Measurements from ENCODE around the gene RHOT2.
"Not testable (repeated sequence)": the region's sequence is repeated elsewhere in the genome, so short reads cannot be mapped to it uniquely, and the experiment has no call there.

Gene RHOT2

GRCh38 chr16:711084-711483 is 43.2 kb downstream of the RHOT2 start:
- DNase-seq (ENCODE audit: low read depth, low spot score), result no peak
- Histone ChIP-seq H3K27ac (ENCODE audit: low read length) (no peak overlapping the region), H3K36me3 (ENCODE audit: control insufficient read depth, insufficient read depth, low read length) (no peaks in the 10 kb centered on the region; the same call in 1 of the 2 replicates), H3K9me3 (ENCODE audit: control insufficient read depth, insufficient read depth, low read length) (no peaks in the 10 kb centered on the region), H3K4me1 (ENCODE audit: control insufficient read depth, insufficient read depth, low read length) (peaks cover 10% of the 10 kb centered on the region), H3K27me3 (ENCODE audit: control insufficient read depth, insufficient read depth, low read length) (peaks cover 21% of the 10 kb centered on the region), H3K4me3 (ENCODE audit: low read length) (no peak overlapping the region)
- no CpG with 5 or more reads among the region's 12 CpGs for WGBS (ENCODE audit: insufficient coverage, insufficient read length)

DNA sequence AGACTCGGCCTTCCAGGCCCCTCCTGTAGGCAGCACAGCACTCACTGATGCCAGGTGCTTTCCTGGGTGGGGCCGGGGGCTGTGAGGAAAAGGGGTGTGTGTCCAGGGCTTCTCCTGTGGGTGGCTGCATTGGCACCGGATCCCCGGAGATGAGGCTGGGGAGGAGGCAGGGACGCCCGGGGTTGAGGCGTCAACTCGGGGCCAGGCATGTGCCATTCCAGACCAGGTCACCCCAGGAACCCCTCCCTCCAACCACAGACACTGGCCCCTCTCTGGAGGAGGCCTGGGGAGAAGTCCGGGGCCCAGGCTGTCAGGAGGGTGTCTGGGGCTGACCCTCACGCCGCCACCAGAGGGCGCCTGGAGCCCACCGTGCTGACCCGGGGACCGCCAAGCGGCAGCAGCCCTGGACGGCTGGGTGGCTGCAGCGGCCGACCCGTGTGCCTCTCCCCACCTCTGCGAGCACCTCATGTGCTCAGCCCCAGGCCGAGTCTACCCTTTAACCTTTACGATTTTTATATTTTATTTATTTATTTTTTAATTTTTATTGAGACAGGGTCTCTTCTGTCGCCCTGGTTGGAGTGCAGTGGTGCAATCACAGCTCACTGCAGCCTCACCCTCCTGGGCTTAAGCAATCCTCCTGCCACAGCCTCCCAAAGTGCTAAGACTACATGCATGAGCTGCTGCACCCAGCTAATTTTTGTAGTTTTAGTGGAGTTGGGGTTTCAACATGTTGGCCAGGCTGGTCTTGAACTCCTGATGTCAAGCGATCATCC is 43.8 kb downstream of the RHOT2 start:
- WGBS (ENCODE audit: insufficient coverage, insufficient read length), result no CpG with 5 or more reads among the region's 25 CpGs

GRCh38 chr16:712740-713250 is 44.9 kb downstream of the RHOT2 start:
- H3K36me3 ChIP-seq (ENCODE audit: control insufficient read depth, insufficient read depth, low read length); H3K27ac ChIP-seq (ENCODE audit: low read length); H3K4me3 ChIP-seq (ENCODE audit: low read length); H3K4me1 ChIP-seq (ENCODE audit: control insufficient read depth, insufficient read depth, low read length); DNase-seq (ENCODE audit: low read depth, low spot score); H3K9me3 ChIP-seq (ENCODE audit: control insufficient read depth, insufficient read depth, low read length): not testable (repeated sequence)
- no CpG with 5 or more reads among the region's 13 CpGs for WGBS (ENCODE audit: insufficient coverage, insufficient read length)
- peaks cover 11% of the 10 kb centered on the region; the same call in 1 of the 2 replicates for H3K27me3 ChIP-seq (ENCODE audit: control insufficient read depth, insufficient read depth, low read length)

More for the DNA sequence above, 43.8 kb downstream of the RHOT2 start:
- H3K4me3 ChIP-seq (ENCODE audit: low read length), result no peak overlapping the region
- H3K27ac ChIP-seq (ENCODE audit: low read length), result no peak overlapping the region
- no peaks in the 10 kb centered on the region; the same call in 1 of the 2 replicates for H3K36me3 ChIP-seq (ENCODE audit: control insufficient read depth, insufficient read depth, low read length)
- peaks cover 11% of the 10 kb centered on the region for H3K4me1 ChIP-seq (ENCODE audit: control insufficient read depth, insufficient read depth, low read length)
- H3K9me3 ChIP-seq (ENCODE audit: control insufficient read depth, insufficient read depth, low read length), result no peaks in the 10 kb centered on the region
- DNase-seq (ENCODE audit: low read depth, low spot score), result no peak
- peaks cover 19% of the 10 kb centered on the region for H3K27me3 ChIP-seq (ENCODE audit: control insufficient read depth, insufficient read depth, low read length)

DNA sequence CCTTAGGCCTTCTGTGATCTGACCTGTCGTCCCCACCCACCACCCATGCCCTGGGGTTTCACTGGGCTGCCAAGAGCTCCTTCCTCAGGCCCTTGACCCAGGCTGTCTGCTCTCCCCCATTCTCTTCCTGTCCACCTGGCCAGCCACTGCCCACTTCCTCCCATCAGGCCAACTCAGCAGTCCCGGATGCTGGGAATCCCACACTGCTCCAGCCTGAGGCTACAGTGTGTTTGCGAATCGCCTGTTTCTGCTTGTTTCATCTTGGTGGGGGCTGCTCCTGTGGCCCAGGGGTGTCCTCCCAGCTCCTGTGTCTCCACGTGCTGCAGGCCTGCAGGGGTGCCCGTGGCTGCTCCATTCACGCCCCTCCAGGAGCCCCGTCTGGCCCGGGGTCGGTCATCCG is 46.1 kb downstream of the RHOT2 start:
- H3K4me1 ChIP-seq (ENCODE audit: control insufficient read depth, insufficient read depth, low read length), result peaks cover 10% of the 10 kb centered on the region
- H3K4me3 ChIP-seq (ENCODE audit: low read length), result no peak overlapping the region
- WGBS (ENCODE audit: insufficient coverage, insufficient read length), result no CpG with 5 or more reads among the region's 11 CpGs
- no peak overlapping the region for H3K27ac ChIP-seq (ENCODE audit: low read length)
- H3K36me3 ChIP-seq (ENCODE audit: control insufficient read depth, insufficient read depth, low read length), result no peaks in the 10 kb centered on the region; the same call in 1 of the 2 replicates
- H3K27me3 ChIP-seq (ENCODE audit: control insufficient read depth, insufficient read depth, low read length), result peaks cover 2% of the 10 kb centered on the region; the same call in 1 of the 2 replicates
- H3K9me3 ChIP-seq (ENCODE audit: control insufficient read depth, insufficient read depth, low read length), result no peaks in the 10 kb centered on the region
- no peak for DNase-seq (ENCODE audit: low read depth, low spot score)

- Histone ChIP-seq H3K27ac (ENCODE audit: low read length) (no peak within 1 kb of the TSS), H3K27me3 (ENCODE audit: control insufficient read depth, insufficient read depth, low read length) (peaks cover 2% of the 10 kb centered on the region; the same call in 1 of the 2 replicates), H3K4me1 (ENCODE audit: control insufficient read depth, insufficient read depth, low read length) (peaks cover 9% of the 10 kb centered on the region), H3K36me3 (ENCODE audit: control insufficient read depth, insufficient read depth, low read length) (no peaks in the 10 kb centered on the region; the same call in 1 of the 2 replicates), H3K4me3 (ENCODE audit: low read length) (peak within 1 kb of the TSS; percentile 46), H3K9me3 (ENCODE audit: control insufficient read depth, insufficient read depth, low read length) (no peaks in the 10 kb centered on the region)
- WGBS (ENCODE audit: insufficient coverage, insufficient read length), result no CpG with 5 or more reads among the region's 108 CpGs
- no peak for DNase-seq (ENCODE audit: low read depth, low spot score)
These were observed 46.9 kb downstream of the RHOT2 start, which contains the start of gene METRN for GRCh38 chr16:714558-715476. Gene METRN, plus strand, starts transcription at chr16:715118. Its CDS starts 172 bp downstream, at chr16:715290.

DNA sequence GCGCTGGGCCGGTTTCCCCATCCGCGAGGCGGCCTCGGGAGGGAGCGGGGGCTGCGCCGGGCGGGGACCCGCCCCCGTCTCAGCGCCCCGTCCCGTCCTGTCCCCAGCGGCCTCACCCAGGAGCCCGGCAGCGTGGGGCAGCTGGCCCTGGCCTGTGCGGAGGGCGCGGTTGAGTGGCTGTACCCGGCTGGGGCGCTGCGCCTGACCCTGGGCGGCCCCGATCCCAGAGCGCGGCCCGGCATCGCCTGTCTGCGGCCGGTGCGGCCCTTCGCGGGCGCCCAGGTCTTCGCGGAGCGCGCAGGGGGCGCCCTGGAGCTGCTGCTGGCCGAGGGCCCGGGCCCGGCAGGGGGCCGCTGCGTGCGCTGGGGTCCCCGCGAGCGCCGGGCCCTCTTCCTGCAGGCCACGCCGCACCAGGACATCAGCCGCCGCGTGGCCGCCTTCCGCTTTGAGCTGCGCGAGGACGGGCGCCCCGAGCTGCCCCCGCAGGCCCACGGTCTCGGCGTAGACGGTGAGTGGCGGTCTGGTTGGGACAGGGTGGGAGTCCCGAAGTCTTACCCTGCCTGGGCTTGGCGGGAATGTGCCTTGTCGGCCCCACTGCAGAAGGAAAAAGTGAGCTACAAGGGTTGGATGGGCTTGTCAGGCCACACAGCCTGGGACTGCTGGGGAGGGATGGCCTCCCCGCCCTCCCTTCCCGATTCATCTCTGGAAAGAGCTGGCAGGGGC is 47.7 kb downstream of the RHOT2 start:
- Histone ChIP-seq H3K4me3 (ENCODE audit: low read length) (peak overlapping the region; percentile 46), H3K4me1 (ENCODE audit: control insufficient read depth, insufficient read depth, low read length) (peaks cover 11% of the 10 kb centered on the region), H3K27ac (ENCODE audit: low read length) (no peak overlapping the region), H3K27me3 (ENCODE audit: control insufficient read depth, insufficient read depth, low read length) (peaks cover 2% of the 10 kb centered on the region; the same call in 1 of the 2 replicates), H3K9me3 (ENCODE audit: control insufficient read depth, insufficient read depth, low read length) (no peaks in the 10 kb centered on the region), H3K36me3 (ENCODE audit: control insufficient read depth, insufficient read depth, low read length) (no peaks in the 10 kb centered on the region; the same call in 1 of the 2 replicates)
- no CpG with 5 or more reads among the region's 74 CpGs for WGBS (ENCODE audit: insufficient coverage, insufficient read length)
- DNase-seq (ENCODE audit: low read depth, low spot score), result no peak

DNA sequence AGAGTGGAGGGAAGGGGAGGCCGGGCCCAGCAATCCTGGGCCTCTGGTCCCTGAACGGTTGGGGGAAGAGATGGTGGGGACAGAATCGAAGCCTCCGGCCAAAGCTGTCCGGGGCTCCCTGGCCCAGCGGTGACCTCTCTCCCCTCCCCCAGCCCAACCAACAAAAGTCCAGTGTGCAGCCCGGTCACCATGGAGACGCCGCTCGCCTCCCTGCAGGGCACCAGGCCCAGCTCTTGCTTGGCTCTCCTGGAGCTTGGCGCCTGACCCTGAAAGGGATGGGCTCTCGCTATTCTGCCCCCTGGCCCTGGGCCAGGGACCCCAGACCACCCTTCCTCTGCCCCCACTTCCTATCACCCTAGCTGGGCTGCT is 48.3 kb downstream of the RHOT2 start:
- H3K36me3 ChIP-seq (ENCODE audit: control insufficient read depth, insufficient read depth, low read length), result no peaks in the 10 kb centered on the region; the same call in 1 of the 2 replicates
- H3K9me3 ChIP-seq (ENCODE audit: control insufficient read depth, insufficient read depth, low read length), result no peaks in the 10 kb centered on the region
- peaks cover 11% of the 10 kb centered on the region for H3K4me1 ChIP-seq (ENCODE audit: control insufficient read depth, insufficient read depth, low read length)
- peaks cover 2% of the 10 kb centered on the region; the same call in 1 of the 2 replicates for H3K27me3 ChIP-seq (ENCODE audit: control insufficient read depth, insufficient read depth, low read length)
- no CpG with 5 or more reads among the region's 12 CpGs for WGBS (ENCODE audit: insufficient coverage, insufficient read length)
- no peak for DNase-seq (ENCODE audit: low read depth, low spot score)
- no peak overlapping the region for H3K4me3 ChIP-seq (ENCODE audit: low read length)
- no peak overlapping the region for H3K27ac ChIP-seq (ENCODE audit: low read length)

- no peaks in the 10 kb centered on the region; the same call in 1 of the 2 replicates for H3K36me3 ChIP-seq (ENCODE audit: control insufficient read depth, insufficient read depth, low read length)
- peaks cover 11% of the 10 kb centered on the region for H3K4me1 ChIP-seq (ENCODE audit: control insufficient read depth, insufficient read depth, low read length)
- peaks cover 2% of the 10 kb centered on the region; the same call in 1 of the 2 replicates for H3K27me3 ChIP-seq (ENCODE audit: control insufficient read depth, insufficient read depth, low read length)
- no peak overlapping the region for H3K4me3 ChIP-seq (ENCODE audit: low read length)
- WGBS (ENCODE audit: insufficient coverage, insufficient read length), result no CpG with 5 or more reads among the region's 29 CpGs
- no peak for DNase-seq (ENCODE audit: low read depth, low spot score)
- H3K27ac ChIP-seq (ENCODE audit: low read length), result no peak overlapping the region
- no peaks in the 10 kb centered on the region for H3K9me3 ChIP-seq (ENCODE audit: control insufficient read depth, insufficient read depth, low read length)
These were observed 48.9 kb downstream of the RHOT2 start for GRCh38 chr16:716768-717325.

GRCh38 chr16:717450-718245 is 49.7 kb downstream of the RHOT2 start:
- no peak for DNase-seq (ENCODE audit: low read depth, low spot score)
- Histone ChIP-seq H3K36me3 (ENCODE audit: control insufficient read depth, insufficient read depth, low read length) (no peaks in the 10 kb centered on the region; the same call in 1 of the 2 replicates), H3K4me1 (ENCODE audit: control insufficient read depth, insufficient read depth, low read length) (peaks cover 11% of the 10 kb centered on the region), H3K9me3 (ENCODE audit: control insufficient read depth, insufficient read depth, low read length) (no peaks in the 10 kb centered on the region), H3K4me3 (ENCODE audit: low read length) (no peak overlapping the region), H3K27ac (ENCODE audit: low read length) (no peak overlapping the region), H3K27me3 (ENCODE audit: control insufficient read depth, insufficient read depth, low read length) (peaks cover 2% of the 10 kb centered on the region; the same call in 1 of the 2 replicates)
- no CpG with 5 or more reads among the region's 32 CpGs for WGBS (ENCODE audit: insufficient coverage, insufficient read length)

Measured in iPS DF 6.9 (cell line).